GM12801 (cell line): Measurements from ENCODE around the gene ADAM8.

Source experiments
- TF ChIP-seq, protein P1 (sequence below): IDR thresholded peaks from one replicate; pipeline ENCODE4 v1.5.1; 2011; ENCODE audit warnings: control low read depth; ENCODE audit not compliant: insufficient read length; ENCODE audit errors: extremely low read depth

ADAM8 gene

DNA sequence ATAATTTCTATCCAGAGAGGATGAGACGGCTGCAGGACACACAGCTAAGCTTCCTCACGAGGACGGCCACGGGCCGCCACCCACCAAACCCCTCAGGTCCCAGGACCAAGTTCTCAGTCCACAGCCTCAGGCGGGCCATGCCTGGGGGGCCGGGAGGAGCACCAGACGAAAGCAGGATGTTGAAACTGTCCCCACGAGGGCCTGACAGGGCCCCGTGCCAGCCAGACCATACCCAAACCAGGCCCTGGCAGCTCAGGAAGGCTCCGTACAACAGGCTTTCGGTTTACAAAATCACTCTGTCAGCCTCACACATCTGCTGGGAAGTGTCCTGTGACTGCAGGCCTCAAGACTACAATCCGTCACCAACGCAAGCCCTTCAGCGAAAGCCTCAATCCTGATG is 17.5 kb upstream of the ADAM8 start:
- TF ChIP-seq, protein P1, sequence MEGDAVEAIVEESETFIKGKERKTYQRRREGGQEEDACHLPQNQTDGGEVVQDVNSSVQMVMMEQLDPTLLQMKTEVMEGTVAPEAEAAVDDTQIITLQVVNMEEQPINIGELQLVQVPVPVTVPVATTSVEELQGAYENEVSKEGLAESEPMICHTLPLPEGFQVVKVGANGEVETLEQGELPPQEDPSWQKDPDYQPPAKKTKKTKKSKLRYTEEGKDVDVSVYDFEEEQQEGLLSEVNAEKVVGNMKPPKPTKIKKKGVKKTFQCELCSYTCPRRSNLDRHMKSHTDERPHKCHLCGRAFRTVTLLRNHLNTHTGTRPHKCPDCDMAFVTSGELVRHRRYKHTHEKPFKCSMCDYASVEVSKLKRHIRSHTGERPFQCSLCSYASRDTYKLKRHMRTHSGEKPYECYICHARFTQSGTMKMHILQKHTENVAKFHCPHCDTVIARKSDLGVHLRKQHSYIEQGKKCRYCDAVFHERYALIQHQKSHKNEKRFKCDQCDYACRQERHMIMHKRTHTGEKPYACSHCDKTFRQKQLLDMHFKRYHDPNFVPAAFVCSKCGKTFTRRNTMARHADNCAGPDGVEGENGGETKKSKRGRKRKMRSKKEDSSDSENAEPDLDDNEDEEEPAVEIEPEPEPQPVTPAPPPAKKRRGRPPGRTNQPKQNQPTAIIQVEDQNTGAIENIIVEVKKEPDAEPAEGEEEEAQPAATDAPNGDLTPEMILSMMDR: no peak

DNA sequence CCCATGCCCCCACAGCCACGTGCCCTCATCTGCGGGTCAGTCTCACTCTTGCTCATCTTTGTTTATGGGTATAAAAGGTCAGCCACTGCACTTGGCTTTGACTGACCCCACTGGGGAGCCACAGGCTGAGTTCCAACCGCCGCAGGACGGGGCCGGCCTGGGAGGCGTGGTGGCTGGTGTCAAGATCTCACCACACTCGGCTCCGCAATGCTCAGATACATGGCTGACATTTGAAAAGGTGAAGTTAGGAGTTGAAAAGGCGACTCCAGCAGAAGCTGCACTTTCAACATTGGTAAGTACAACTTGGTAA is 17.1 kb upstream of the ADAM8 start:
- TF ChIP-seq, protein P1: no peak

DNA sequence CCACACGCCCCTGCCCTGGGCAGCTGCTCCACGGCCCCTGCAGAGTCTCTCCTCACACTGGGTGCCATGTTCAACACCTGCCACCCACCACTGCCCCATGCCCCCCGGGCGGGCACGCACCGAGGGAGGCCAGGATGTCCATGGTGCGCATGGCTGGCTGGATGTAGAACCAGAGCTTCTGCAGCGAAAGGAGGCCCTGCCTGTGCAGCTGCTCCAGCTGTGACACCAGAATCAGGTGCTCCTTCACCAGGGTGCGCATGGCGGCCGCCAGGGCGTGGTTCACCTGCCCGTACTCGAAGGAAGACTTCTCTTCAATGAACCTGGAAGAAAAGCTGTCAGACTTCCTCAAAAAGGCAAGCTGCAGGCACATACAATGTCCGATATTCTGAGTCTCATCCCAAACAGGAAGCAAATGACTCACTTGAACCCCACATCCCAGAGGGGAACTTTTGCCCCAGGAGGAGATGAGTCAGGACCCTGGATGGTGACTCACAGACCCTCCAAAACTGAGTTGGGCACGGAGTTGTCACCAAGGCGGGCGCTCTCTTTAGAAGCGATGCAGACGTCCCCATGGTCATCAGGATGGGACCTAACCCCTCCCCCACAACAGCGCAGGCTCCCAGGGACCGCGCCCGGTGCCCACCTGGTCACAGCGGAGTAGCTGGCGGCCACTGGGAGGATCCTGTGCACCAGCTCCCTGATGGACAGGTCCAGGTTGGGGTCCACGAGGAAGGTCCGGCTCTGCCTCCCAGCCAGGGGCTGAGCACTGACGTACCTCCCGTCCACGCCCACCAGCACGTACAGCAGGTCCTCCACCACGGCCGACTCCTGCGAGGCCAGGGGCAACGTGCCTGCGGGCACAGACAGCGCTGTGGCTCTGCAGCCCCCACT is 16.5 kb upstream of the ADAM8 start:
- TF ChIP-seq, protein P1: no peak

GRCh38 chr10:133289761-133290160 is 13.1 kb upstream of the ADAM8 start:
- TF ChIP-seq, protein P1: no peak

GRCh38 chr10:133287832-133288500 is 11.3 kb upstream of the ADAM8 start:
- TF ChIP-seq, protein P1: no peak

- TF ChIP-seq, protein P1: no peak
Observed at GRCh38 chr10:133286366-133286765, 9.7 kb upstream of the ADAM8 start.

DNA sequence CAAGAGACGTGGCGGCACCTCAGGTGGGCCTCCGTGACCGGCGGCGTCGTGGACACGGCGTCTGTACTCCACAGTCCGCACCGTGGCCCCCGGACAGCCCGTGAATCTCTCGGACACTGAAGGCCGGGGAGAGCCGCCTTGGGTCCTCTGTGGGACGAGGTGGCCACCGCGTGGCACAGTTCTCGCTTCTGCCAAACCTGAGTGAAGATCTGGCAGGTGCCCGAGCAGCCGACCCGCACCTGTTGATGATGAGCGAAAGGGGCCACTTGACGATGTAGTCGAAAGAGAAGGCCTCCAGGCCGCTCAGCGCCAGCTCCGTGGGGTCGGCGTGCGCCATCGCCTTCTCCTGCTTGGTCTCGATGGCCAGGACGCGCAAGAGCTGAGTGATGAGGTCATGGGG is 8.5 kb upstream of the ADAM8 start:
- TF ChIP-seq, protein P1: no peak
